HCT116 (cell line): Measurements from ENCODE around the gene LAD1.

Experiments used
- CTCF ChIP-seq, 3 experiments: fragments of 200-600 bp in 1 of 3; sonication (generic) in 1 of 3; IDR thresholded peaks in 2 of 3; conservative IDR thresholded peaks in 1 of 3; 2 replicates each; pipeline ENCODE4 v1.5.1; 2012 to 2017; ENCODE audit warnings: low read depth in 2 of 3, low read length in 2 of 3, antibody characterized with exemption in 1 of 3, borderline replicate concordance in 1 of 3, control low read depth in 1 of 3, mild to moderate bottlenecking in 1 of 3, mixed read lengths in 1 of 3, mixed run types in 1 of 3, moderate library complexity in 1 of 3; ENCODE audit not compliant: insufficient read depth in 1 of 3
- ZNF274 ChIP-seq: fragments of 200-500 bp; sonication (Bioruptor generic); IDR thresholded peaks from 2 replicates; pipeline ENCODE4 v1.6.1; 2014; ENCODE audit warnings: mild to moderate bottlenecking, low read depth, low read length, inconsistent platforms

GRCh38 chr1:201381130-201381529, 18.0 kb downstream of the LAD1 start:
- TF ChIP-seq ZNF274 = no peak
- no peak for TF ChIP-seq CTCF (IDR thresholded peaks at IDR 0.05 in 2 of 3, conservative IDR thresholded peaks at IDR 0.05 in 1 of 3; ENCODE audit: borderline replicate concordance in 1 of 3, insufficient read depth in 1 of 3, low read depth in 2 of 3, low read length in 2 of 3)
